A549 (cell line): ENCODE measurements around the gene ESRP2. TPM values are rescaled to one million over a fixed set of nuclear protein-coding genes. Genes with fewer than 3 reads are reported as not detected.

Experiments
- ATAC-seq, 2 experiments: fragments of 200-7000 bp in 1 of 2; fragments of >200 bp in 1 of 2; cut with Nextera tagmentation in 1 of 2; cut with Tn5 transposase in 1 of 2; 3 replicates each; pipeline versions ENCODE4 v1.8.0 to v1.9.1; 2018 to 2020; ENCODE audit warnings: mild to moderate bottlenecking in 1 of 2, moderate library complexity in 1 of 2
- CTCF ChIA-PET: fragments of 300-600 bp; sonication (Branson Sonifier 250); formaldehyde crosslinking; extraction: SDS; loops from one replicate; lab custom pipeline; 2021; ENCODE audit warnings: antibody characterized with exemption, inconsistent platforms; lab: Yijun Ruan, JAX
- POLR2A ChIA-PET: fragments of 350-600 bp; formaldehyde crosslinking; extraction: SDS; loops from one replicate; lab custom pipeline; 2021; ENCODE audit warnings: antibody characterized with exemption, inconsistent platforms; lab: Yijun Ruan, JAX
- DNase-seq, 2 experiments: peaks; one replicate each; pipeline versions ENCODE4 v3.0.0 to v3.0.0-alpha.2; 2011 to 2016; ENCODE audit warnings: low read depth in 1 of 2, low spot score in 1 of 2
- FAIRE-seq: peaks from 2 replicates; lab custom pipeline; 2011; peaks lifted over from hg19 to GRCh38; lab: Jason Lieb, UNC
- H3K27ac ChIP-seq, 2 experiments: fragments of >200 bp; sonication (Bioruptor Twin); formaldehyde crosslinking; 3 replicates each; pipeline ENCODE4 v1.5.1; 2016 to 2017
- H3K4me1 ChIP-seq: fragments of >200 bp; sonication (Bioruptor Twin); formaldehyde crosslinking; 3 replicates; pipeline ENCODE4 v1.6.1; 2016
- H3K4me2 ChIP-seq: fragments of >200 bp; sonication (Bioruptor Twin); formaldehyde crosslinking; 3 replicates; pipeline ENCODE4 v1.6.1; 2016
- H3K4me3 ChIP-seq: fragments of >200 bp; sonication (Bioruptor Twin); formaldehyde crosslinking; 3 replicates; pipeline ENCODE4 v1.5.1; 2016
- H3K9me3 ChIP-seq: fragments of >200 bp; sonication (Bioruptor Twin); formaldehyde crosslinking; 3 replicates; pipeline ENCODE4 v1.6.1; 2016
- BCL3 ChIP-seq: fragments of >200 bp; sonication (Bioruptor Twin); formaldehyde crosslinking; IDR thresholded peaks from 3 replicates; pipeline ENCODE4 v1.6.1; 2016
- BHLHE40 ChIP-seq: IDR thresholded peaks from 2 replicates; pipeline ENCODE4 v1.6.1; 2012; ENCODE audit warnings: low read depth, low read length, inconsistent platforms
- CTCF ChIP-seq: fragments of >200 bp; sonication (Bioruptor Twin); formaldehyde crosslinking; IDR thresholded peaks from 3 replicates; pipeline ENCODE4 v1.5.1; 2016
- EP300 ChIP-seq, 2 experiments: fragments of >200 bp; sonication (Bioruptor Twin); formaldehyde crosslinking; IDR thresholded peaks; 2 replicates in 1 of 2; 3 replicates in 1 of 2; pipeline ENCODE4 v1.6.1; 2016 to 2017
- FOSL2 ChIP-seq, 2 experiments: fragments of 450-650 bp in 1 of 2; fragments of >200 bp in 1 of 2; sonication (Bioruptor Twin) in 1 of 2; formaldehyde crosslinking; IDR thresholded peaks; 2 replicates each; pipeline versions ENCODE4 v1.5.0 to v1.6.1; 2016 to 2020; ENCODE audit warnings: mild to moderate bottlenecking in 1 of 2, moderate library complexity in 1 of 2
- FOXS1 ChIP-seq: fragments of 250-450 bp; sonication (Bioruptor Pico); IDR thresholded peaks from 2 replicates; pipeline ENCODE4 v1.5.0; 2020; ENCODE audit warnings: mild to moderate bottlenecking, moderate library complexity
- JUN ChIP-seq, 2 experiments: fragments of >200 bp; sonication (Bioruptor Twin); formaldehyde crosslinking; IDR thresholded peaks; 2 replicates in 1 of 2; 3 replicates in 1 of 2; pipeline ENCODE4 v1.6.1; 2016 to 2017
- JUNB ChIP-seq: fragments of >200 bp; sonication (Bioruptor Twin); formaldehyde crosslinking; IDR thresholded peaks from 2 replicates; pipeline ENCODE4 v1.6.1; 2016
- MAFK ChIP-seq: fragments of 450-650 bp; IDR thresholded peaks from 2 replicates; pipeline ENCODE4 v1.6.1; 2014; ENCODE audit not compliant: partially characterized antibody
- MAZ ChIP-seq: fragments of 150-350 bp; IDR thresholded peaks from 2 replicates; pipeline ENCODE4 v1.6.1; 2014; ENCODE audit warnings: antibody characterized with exemption, low read depth, low read length, borderline replicate concordance
- MYC ChIP-seq: IDR thresholded peaks from 2 replicates; pipeline ENCODE4 v1.6.1; 2012; ENCODE audit warnings: mild to moderate bottlenecking, inconsistent platforms, low read length, improper control_type of control experiment, borderline replicate concordance
- PBX3 ChIP-seq: IDR thresholded peaks from 2 replicates; pipeline ENCODE4 v1.6.1; 2012
- PHF8 ChIP-seq: fragments of 200-600 bp; sonication (generic); IDR thresholded peaks from 2 replicates; pipeline ENCODE4 v1.6.1; 2016; ENCODE audit warnings: low read depth, mild to moderate bottlenecking, antibody characterized with exemption, moderate library complexity, borderline replicate concordance
- POLR2A ChIP-seq: IDR thresholded peaks from 2 replicates; pipeline ENCODE4 v1.6.1; 2012; ENCODE audit warnings: mild to moderate bottlenecking, low read length
- POLR2AphosphoS2 ChIP-seq: conservative IDR thresholded peaks from 2 replicates; pipeline ENCODE4 v1.6.1; 2012; ENCODE audit warnings: low read length, improper control_type of control experiment, inconsistent platforms
- REST ChIP-seq: fragments of 200-600 bp; sonication (generic); IDR thresholded peaks from 2 replicates; pipeline ENCODE4 v1.6.1; 2016; ENCODE audit warnings: antibody characterized with exemption, mild to moderate bottlenecking, moderate library complexity
- ZNF302 ChIP-seq: fragments of 250-450 bp; sonication (Bioruptor Pico); IDR thresholded peaks from 2 replicates; pipeline ENCODE4 v1.9.0; 2021; ENCODE audit warnings: inconsistent platforms, mild to moderate bottlenecking, moderate library complexity
- ZSCAN20 ChIP-seq: fragments of 250-450 bp; sonication (Bioruptor Pico); IDR thresholded peaks from 2 replicates; pipeline ENCODE4 v1.8.0; 2022; ENCODE audit warnings: mild to moderate bottlenecking, moderate library complexity
- WGBS: methylation state at CpG from one replicate; pipeline ENCODE4 v1.1.6; 2017; ENCODE audit errors: missing lambda C conversion rate; 5-methylcytosine and 5-hydroxymethylcytosine counted together
- polyA plus RNA-seq, 4 experiments: library from polyadenylated mRNA; depleted of rRNA in 3 of 4; stranded (reverse); fragments of >200 nt; fragmentation: RNase III in 1 of 4; extraction: RNeasy Plus Mini Kit Qiagen cat#74134 plus additional on column Dnase treatment in 1 of 4; gene quantifications; 2 replicates in 3 of 4; 3 replicates in 1 of 4; pipeline ENCODE4 v1.2.3, GENCODE V29; 2011 to 2017

ESRP2 gene
- polyA plus RNA-seq, 2 of the 4 experiments (the other 2 are of a cell fraction) = 0.08 to 0.09 TPM

GRCh38 chr16:68269793-68270192 is 33.9 kb upstream of the ESRP2 start:
- CTCF ChIA-PET = interaction anchor here (1.0 to 2.0 kb wide), 5 partner anchors 8 to 41 kb away, joined by 3 to 6 read pairs (median 4); partner anchors contain the start of genes PRMT7 and SLC7A6OS
- no peak overlapping the region for H3K4me3 ChIP-seq
- no peak overlapping the region for H3K4me2 ChIP-seq
- POLR2A ChIA-PET = no interaction called here
- TF ChIP-seq BCL3 (no peak), JUN (IDR thresholded peaks at IDR 0.05) (no peak), MYC (no peak), ZSCAN20 (CRISPR knock-in tag) (no peak), MAZ (no peak), PHF8 (no peak), CTCF (no peak)
- H3K27ac ChIP-seq = no peak overlapping the region
- 94% methylated on average over 4 of the region's 4 CpGs for WGBS
- no peak for FAIRE-seq
- H3K9me3 ChIP-seq = no peaks in the 10 kb centered on the region
- no peak for ATAC-seq
- H3K4me1 ChIP-seq = peaks cover 43% of the 10 kb centered on the region
- DNase-seq = no peak

GRCh38 chr16:68267612-68268405 is 31.9 kb upstream of the ESRP2 start:
- Histone ChIP-seq H3K4me1 (peaks cover 50% of the 10 kb centered on the region), H3K9me3 (no peaks in the 10 kb centered on the region), H3K4me2 (peak overlapping the region; percentile 45), H3K27ac (peak overlapping the region in 1 of 2 experiments; percentile 54; a peak in 3 of 6 replicates), H3K4me3 (no peak overlapping the region)
- no peak for ATAC-seq
- CTCF ChIA-PET = interaction anchor here (0.8 to 1.7 kb wide), 5 partner anchors 12 to 253 kb away, joined by 3 to 4 read pairs (median 3); no protein-coding TSS in a partner anchor
- TF ChIP-seq FOXS1 = no peak
- POLR2A ChIA-PET = no interaction called here
- DNase-seq = no peak
- no peak for FAIRE-seq
- 82% methylated on average over 6 of the region's 6 CpGs for WGBS

- Histone ChIP-seq H3K9me3 (no peaks in the 10 kb centered on the region), H3K27ac (peak overlapping the region; percentile 94 to 97), H3K4me3 (peak overlapping the region; percentile 85), H3K4me1 (peaks cover 42% of the 10 kb centered on the region), H3K4me2 (peak overlapping the region; percentile 84)
- 2% methylated on average over 23 of the region's 23 CpGs for WGBS
- FAIRE-seq (no peak), ATAC-seq (peak; percentile 67 to 85), DNase-seq (peak; percentile 84 to 91)
- POLR2A ChIA-PET = interaction anchor here (1.1 to 2.7 kb wide), 5 partner anchors 14 to 179 kb away, joined by 3 to 47 read pairs (median 9); partner anchors contain the start of genes PRMT7 and SLC7A6OS
- CTCF ChIA-PET = interaction anchor here (2.6 to 8.1 kb wide), 2 partner anchors 13 to 22 kb away, joined by 38 to 124 read pairs; partner anchors contain the start of gene PLA2G15
- no peak for TF ChIP-seq ZNF302 (CRISPR knock-in tag)
- TF ChIP-seq MAFK = peak; percentile 10
- no peak for TF ChIP-seq POLR2AphosphoS2
- TF ChIP-seq PBX3 = no peak
- TF ChIP-seq EP300 (IDR thresholded peaks at IDR 0.05) = peak in 1 of 2 experiments; percentile 38; a peak in 1 of 5 replicates
- peak; percentile 22; the same call in 1 of the 2 replicates for TF ChIP-seq FOSL2 (IDR thresholded peaks at IDR 0.05)
- peak; percentile 86 for TF ChIP-seq FOSL2 (CRISPR knock-in tag; IDR thresholded peaks at IDR 0.05)
- TF ChIP-seq JUNB = peak; percentile 53; the same call in 1 of the 2 replicates
- TF ChIP-seq BHLHE40 = peak; percentile 60; the same call in 1 of the 2 replicates
- TF ChIP-seq JUN (IDR thresholded peaks at IDR 0.05) = peak in 1 of 2 experiments; percentile 29; a peak in 1 of 5 replicates
- 0 out of 2 replicates have a peak, but pooled peaks have one; percentile 6 for TF ChIP-seq REST
- peak; percentile 22; the same call in 1 of the 2 replicates for TF ChIP-seq POLR2A
- TF ChIP-seq BCL3 = 0 out of 3 replicates have a peak, but pooled peaks have one; percentile 25
Observed at GRCh38 chr16:68265078-68265920, 29.4 kb upstream of the ESRP2 start.
